H7 (cell line): Measurements from ENCODE around the gene NRDC. TPM values are rescaled to one million over a fixed set of nuclear protein-coding genes. Genes with fewer than 3 reads are reported as not detected.
"Not testable (repeated sequence)": the region's sequence is repeated elsewhere in the genome, so short reads cannot be mapped to it uniquely, and the experiment has no call there.

Experiments used
- DNase-seq: peaks from one replicate; pipeline ENCODE4 v3.0.0; 2012
- H3K27me3 ChIP-seq: 2 replicates; pipeline ENCODE4 v1.6.0; 2011; ENCODE audit warnings: mild to moderate bottlenecking, low read length; ENCODE audit not compliant: control insufficient read depth, insufficient read depth
- H3K36me3 ChIP-seq: replicated peaks from 2 replicates; pipeline ENCODE4 v1.5.1; 2011; ENCODE audit warnings: low read length; ENCODE audit not compliant: control insufficient read depth, insufficient read depth
- H3K4me3 ChIP-seq: 2 replicates; pipeline ENCODE4 v1.5.1; 2011; ENCODE audit warnings: low read depth, mild to moderate bottlenecking, control low read depth, low read length, moderate library complexity; ENCODE audit not compliant: insufficient read depth
- total RNA-seq: library from RNA; depleted of rRNA; stranded (reverse); fragments of >200 nt; shearing (Covaris generic); gene quantifications from 2 replicates; pipeline ENCODE4 v1.2.3, GENCODE V29; 2014

The NRDC gene
- total RNA-seq, 1 experiment from 2014 or later = 103 TPM

GRCh38 chr1:51842261-51842660, 36.3 kb downstream of the NRDC start:
- DNase-seq = no peak
- no peaks in the 10 kb centered on the region for H3K27me3 ChIP-seq

DNA sequence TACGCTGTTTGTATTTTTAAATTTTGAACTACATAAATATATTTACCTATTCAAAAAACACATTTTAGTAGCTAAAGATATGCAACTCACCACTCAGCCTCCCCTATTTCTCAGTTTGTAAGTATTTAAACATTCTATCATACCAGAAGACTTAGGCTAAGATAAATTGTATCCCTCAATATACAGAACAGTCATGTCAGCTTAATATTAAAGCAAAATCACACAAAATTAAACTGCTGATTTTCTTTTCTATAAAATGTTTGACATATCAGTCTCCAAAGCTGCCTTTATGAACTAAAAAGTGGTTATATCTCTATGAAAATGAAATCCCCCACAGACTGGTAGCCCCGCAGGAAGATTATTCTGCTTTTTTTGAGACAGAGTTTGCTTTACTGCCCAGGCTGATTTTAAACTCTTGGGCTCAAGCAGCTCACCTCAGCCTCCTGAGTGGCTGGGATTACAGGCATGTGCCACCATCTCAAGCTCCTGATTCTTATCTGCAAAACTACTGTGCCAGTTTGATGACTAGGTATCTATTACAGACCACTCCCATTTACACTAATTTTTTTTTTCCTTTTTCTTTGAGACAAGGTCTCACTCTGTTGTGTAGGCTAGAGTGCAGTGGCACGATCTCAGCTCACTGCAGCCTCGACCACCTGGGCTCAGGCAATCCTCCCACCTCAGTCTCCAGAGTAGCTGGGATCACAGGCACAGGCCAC, 37.6 kb downstream of the NRDC start:
- H3K36me3 ChIP-seq = peaks cover 2% of the 10 kb centered on the region
- H3K4me3 ChIP-seq = no peak overlapping the region

More at GRCh38 chr1:51842261-51842660, 36.3 kb downstream of the NRDC start:
- peaks cover 2% of the 10 kb centered on the region for H3K36me3 ChIP-seq
- H3K4me3 ChIP-seq = no peak overlapping the region

DNA sequence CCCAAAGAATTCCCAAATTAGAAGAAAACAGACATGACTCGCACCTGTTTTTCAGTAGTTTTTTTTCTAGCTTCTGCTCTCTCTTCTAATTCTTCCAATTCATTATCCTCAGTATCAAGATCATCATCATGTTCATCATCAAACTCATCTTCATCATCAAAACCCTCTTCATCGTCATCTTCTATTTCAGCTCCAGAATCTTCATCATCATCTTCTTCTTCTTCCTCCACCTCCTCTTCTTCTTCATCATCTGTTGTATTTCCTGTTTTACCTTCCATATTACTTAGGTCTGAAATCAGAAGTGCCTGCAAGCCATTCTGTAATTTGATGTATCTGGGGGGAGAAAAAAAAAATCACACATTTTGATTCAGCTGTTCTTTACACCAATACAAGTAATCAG, 38.3 kb downstream of the NRDC start:
- no peak for DNase-seq
- no peaks in the 10 kb centered on the region for H3K27me3 ChIP-seq
- peaks cover 2% of the 10 kb centered on the region for H3K36me3 ChIP-seq

More for the DNA sequence above, 37.6 kb downstream of the NRDC start:
- DNase-seq = no peak
- no peaks in the 10 kb centered on the region for H3K27me3 ChIP-seq

DNA sequence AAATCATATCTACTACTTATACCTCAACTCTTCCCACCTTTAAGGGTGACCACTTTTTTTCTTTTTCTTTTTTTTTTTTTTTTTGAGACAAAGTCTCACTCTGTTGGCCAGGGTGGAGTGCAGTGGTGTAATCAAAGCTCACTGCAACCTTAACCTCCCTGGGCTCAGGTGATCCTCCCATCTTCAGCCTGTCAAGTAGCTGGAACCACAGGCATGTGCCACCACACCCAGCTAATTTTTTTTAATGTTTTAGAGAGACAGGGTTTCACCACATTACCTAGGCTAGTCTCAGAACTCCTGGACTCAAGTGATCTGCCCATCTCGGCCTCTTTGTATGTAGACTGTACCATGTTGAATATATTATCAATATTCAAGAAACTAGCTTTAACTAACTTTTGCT, 39.4 kb downstream of the NRDC start:
- no peaks in the 10 kb centered on the region for H3K27me3 ChIP-seq
- DNase-seq = no peak
- no peak overlapping the region for H3K4me3 ChIP-seq
- peaks cover 2% of the 10 kb centered on the region for H3K36me3 ChIP-seq

More for the DNA sequence above, 38.3 kb downstream of the NRDC start:
- H3K4me3 ChIP-seq = no peak overlapping the region

GRCh38 chr1:51837243-51837642, 41.3 kb downstream of the NRDC start:
- Histone ChIP-seq H3K27me3 (no peaks in the 10 kb centered on the region), H3K4me3 (no peak overlapping the region), H3K36me3 (peaks cover 7% of the 10 kb centered on the region)
- no peak for DNase-seq

DNA sequence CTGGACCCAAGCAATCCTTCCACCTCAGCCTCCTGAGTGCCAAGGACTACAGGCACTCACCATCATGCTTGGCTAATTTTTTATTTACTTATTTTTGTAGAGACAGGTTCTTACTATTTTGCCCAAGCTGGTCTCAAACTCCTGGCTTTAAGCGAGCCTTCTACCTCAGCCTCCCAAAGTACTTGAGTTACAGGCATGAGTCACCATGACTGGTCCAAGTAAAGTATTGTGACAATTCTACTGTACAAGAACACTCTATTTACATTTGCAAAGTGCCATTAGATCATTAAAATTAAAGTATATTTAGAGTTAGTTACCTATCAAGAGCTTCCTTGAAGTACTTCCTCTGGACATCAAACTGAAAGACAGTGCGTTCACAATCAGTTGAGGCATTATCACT, 44.8 kb downstream of the NRDC start:
- H3K4me3 ChIP-seq = no peak overlapping the region
- H3K27me3 ChIP-seq = no peaks in the 10 kb centered on the region
- no peak for DNase-seq
- H3K36me3 ChIP-seq = peaks cover 5% of the 10 kb centered on the region

DNA sequence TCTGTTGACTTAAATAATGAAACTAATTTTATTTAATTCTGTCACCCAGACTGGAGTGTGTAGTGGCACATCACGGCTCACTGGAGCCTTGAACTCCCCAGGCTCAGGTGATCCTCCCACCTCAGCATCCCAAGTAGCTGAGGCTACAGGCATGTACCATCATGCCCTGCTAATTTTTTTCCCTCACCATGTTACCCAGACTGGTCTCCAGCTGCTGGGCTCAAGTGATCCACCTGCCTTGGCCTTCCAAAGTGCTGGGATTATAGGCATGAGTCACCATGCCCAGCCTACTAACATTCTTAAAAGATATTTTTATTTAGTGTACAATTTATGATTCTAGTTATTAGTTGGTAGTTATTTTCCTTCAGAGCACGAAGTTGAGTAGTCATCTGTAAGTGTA, 49.5 kb downstream of the NRDC start:
- H3K36me3 ChIP-seq = peaks cover 5% of the 10 kb centered on the region
- no peak for DNase-seq
- no peak overlapping the region for H3K4me3 ChIP-seq
- H3K27me3 ChIP-seq = no peaks in the 10 kb centered on the region

DNA sequence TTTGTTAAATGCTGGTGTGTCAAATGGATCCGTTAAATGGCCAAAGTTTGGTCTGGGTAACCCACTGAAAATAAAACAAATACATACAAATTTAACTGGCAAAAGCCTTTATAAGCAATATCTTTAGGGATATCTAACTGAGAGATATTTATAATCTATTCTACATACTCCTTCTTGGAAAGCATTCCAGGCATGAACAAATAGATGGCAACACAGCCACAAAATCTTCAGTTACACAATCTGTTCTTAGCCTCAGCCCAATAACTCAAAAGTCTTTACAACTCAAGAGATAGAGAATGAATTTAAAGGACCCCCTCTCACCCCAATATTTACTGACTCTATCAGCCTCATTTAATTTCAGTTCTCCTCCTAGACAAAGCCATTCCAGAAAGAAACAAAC, 58.7 kb downstream of the NRDC start:
- Histone ChIP-seq H3K36me3 (no peaks in the 10 kb centered on the region; the same call in none of the 2 replicates), H3K4me3 (no peak overlapping the region), H3K27me3 (no peaks in the 10 kb centered on the region)
- no peak for DNase-seq

DNA sequence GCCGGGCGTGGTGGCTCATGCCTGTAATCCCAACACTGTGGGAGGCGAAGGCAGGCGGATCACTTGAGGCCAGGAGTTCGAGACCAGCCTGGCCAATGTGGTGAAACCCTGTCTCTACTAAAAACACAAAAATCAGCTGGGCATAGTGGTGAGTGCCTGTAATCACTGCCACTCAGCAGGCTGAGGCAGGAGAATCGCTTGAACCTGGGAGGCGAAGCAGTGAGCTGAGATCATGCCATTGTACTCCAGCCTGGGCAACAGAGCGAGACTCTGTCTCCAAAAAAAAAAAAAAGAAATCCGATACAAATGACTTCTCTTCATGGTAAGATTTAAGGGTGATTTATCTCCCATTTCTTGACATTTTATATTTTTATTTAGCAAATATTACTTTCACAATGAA, 59.5 kb downstream of the NRDC start:
- H3K27me3 ChIP-seq, H3K4me3 ChIP-seq, DNase-seq, H3K36me3 ChIP-seq: not testable (repeated sequence)

DNA sequence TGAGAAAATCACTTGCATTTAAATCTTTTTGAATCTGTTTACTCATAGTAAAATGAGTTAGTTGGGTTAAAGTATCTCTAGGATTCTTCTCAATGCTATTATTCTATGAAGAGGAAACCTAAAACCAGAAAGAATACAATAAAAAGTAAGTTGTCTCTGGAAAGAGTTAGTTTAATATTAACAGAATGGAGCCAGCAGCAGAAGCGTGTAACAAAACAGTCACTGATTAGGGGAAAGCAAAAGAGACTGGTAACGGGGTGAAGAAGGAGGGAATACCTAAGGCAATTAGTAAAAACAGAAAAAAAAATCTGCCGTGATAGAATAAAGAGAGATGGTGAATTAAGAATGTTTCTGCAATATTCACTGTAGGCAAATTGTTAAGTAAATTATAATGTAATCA, 60.0 kb downstream of the NRDC start:
- DNase-seq = no peak
- Histone ChIP-seq H3K4me3 (no peak overlapping the region), H3K27me3 (no peaks in the 10 kb centered on the region), H3K36me3 (no peaks in the 10 kb centered on the region; the same call in none of the 2 replicates)

- H3K27me3 ChIP-seq = no peaks in the 10 kb centered on the region
- no peak for DNase-seq
- peaks cover 2% of the 10 kb centered on the region for H3K36me3 ChIP-seq
Measured at GRCh38 chr1:51814513-51814912, 64.0 kb downstream of the NRDC start.

GRCh38 chr1:51799372-51799771, 79.2 kb downstream of the NRDC start:
- no peak for DNase-seq
- no peaks in the 10 kb centered on the region for H3K27me3 ChIP-seq
- H3K4me3 ChIP-seq = no peak overlapping the region
- peaks cover 14% of the 10 kb centered on the region for H3K36me3 ChIP-seq

More at GRCh38 chr1:51814513-51814912, 64.0 kb downstream of the NRDC start:
- no peak overlapping the region for H3K4me3 ChIP-seq

DNA sequence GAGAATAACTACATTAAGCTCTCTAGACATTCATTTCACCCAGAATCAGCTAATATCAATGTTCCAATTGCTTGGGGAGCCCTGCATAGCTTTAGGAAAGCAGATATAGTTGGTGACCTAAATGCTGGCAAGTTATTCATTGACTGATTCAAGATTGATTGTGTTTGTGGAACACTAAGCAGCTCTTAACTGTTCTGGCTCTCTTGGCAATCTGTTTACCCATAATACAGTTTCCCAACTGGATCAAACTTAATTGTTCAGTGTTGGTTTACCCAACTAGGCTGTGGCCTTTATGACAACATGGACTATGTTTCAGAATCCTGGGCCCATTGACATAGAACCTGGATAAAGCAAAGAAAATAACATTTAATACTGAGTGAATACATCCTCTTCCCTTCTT, 83.7 kb downstream of the NRDC start:
- H3K36me3 ChIP-seq = peaks cover 22% of the 10 kb centered on the region
- DNase-seq = no peak
- no peak overlapping the region for H3K4me3 ChIP-seq
- H3K27me3 ChIP-seq = no peaks in the 10 kb centered on the region

GRCh38 chr1:51794260-51794659, 84.3 kb downstream of the NRDC start:
- Histone ChIP-seq H3K36me3 (peaks cover 22% of the 10 kb centered on the region), H3K27me3 (no peaks in the 10 kb centered on the region), H3K4me3 (no peak overlapping the region)
- DNase-seq = no peak

DNA sequence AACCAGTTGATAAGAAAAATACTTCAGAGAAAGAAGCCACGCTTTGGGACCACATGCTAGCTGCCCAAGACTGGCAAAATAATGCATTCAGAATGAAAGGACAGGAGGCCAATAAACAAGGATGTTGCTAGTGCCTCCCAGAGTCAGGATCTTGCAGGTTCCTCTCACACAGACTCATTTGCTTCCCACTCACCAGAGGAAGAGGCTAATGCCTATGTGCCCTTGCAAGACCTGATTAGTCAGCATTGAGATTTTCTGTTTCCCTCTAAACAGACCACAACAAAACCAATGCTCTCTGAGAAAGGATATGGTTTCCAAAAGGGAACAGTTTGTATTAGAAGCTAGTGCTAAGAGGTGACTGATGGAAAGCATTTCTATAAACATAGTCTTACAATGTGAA, 85.7 kb downstream of the NRDC start:
- H3K36me3 ChIP-seq = peaks cover 32% of the 10 kb centered on the region
- no peak overlapping the region for H3K4me3 ChIP-seq
- no peaks in the 10 kb centered on the region for H3K27me3 ChIP-seq
- DNase-seq = no peak

- Histone ChIP-seq H3K36me3 (peaks cover 41% of the 10 kb centered on the region), H3K27me3 (no peaks in the 10 kb centered on the region), H3K4me3 (no peak overlapping the region)
- no peak for DNase-seq
Measured at GRCh38 chr1:51791888-51792287, 86.6 kb downstream of the NRDC start.
